ENCODE measurements around the gene C9orf78. TPM values are rescaled to one million over a fixed set of nuclear protein-coding genes. Genes with fewer than 3 reads are reported as not detected.
A peak's percentile ranks its signal among the peaks of the same experiment; 100 is the strongest.

C9orf78 gene
- total RNA-seq, 1 experiment from 2014 or later, result 59.7 TPM

DNA sequence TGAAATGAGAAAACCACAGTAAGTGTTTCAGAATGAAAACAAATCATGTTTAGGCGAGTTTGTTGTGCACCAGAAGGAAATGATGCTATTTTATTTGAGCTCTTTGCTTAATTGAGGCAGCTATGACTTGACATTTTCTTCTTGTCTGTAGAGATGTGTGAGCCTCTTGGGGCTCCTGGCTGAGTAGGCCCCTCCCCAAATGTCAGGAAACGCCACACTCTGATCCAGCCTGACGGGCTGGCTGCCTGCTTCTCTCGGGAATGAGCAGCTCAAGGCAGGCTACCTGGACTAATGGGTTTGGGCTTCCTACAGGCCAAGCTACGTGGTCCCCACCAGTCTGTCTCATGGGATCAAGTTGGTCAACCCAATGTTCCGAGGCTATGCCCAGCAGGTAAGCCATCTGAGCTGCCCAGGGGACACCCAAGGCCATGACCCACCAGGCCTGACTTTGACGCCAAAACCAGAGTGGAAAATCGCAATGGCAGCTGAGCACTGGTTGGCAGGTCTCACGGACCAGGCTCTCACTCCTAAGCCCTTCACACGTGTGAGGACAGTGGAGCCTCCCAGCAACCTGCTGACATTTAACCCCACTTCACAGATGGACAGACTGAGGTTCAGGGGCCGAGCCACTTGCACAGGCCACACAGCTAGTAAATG is 30.0 kb upstream of the C9orf78 start:
- H3K9me2 ChIP-seq (replicated peaks; ENCODE audit: insufficient read depth, low read length), result no peaks in the 10 kb centered on the region
- no peak for DNase-seq
- no peak overlapping the region for H3K9ac ChIP-seq (ENCODE audit: low read length)
- H3K4me1 ChIP-seq (ENCODE audit: low read length), result peaks cover 15% of the 10 kb centered on the region
- H2AFZ ChIP-seq (ENCODE audit: low read length), result no peak overlapping the region
- H3K4me3 ChIP-seq (ENCODE audit: low read length), result no peak overlapping the region
- no peaks in the 10 kb centered on the region for H3K27me3 ChIP-seq (ENCODE audit: low read length)
- no peaks in the 10 kb centered on the region for H4K20me1 ChIP-seq (ENCODE audit: insufficient read depth, low read depth, low read length)
- H3K4me2 ChIP-seq (ENCODE audit: low read depth, low read length, poor library complexity, severe bottlenecking), result no peak overlapping the region
- H3K27ac ChIP-seq (ENCODE audit: low read length), result peak overlapping the region; percentile 25; the same call in 1 of the 2 replicates
- no peaks in the 10 kb centered on the region for H3K79me2 ChIP-seq (ENCODE audit: low read length)
- H3K36me3 ChIP-seq (ENCODE audit: insufficient read depth, low read length), result no peaks in the 10 kb centered on the region
- no peaks in the 10 kb centered on the region for H3K9me3 ChIP-seq (ENCODE audit: low read length)

DNA sequence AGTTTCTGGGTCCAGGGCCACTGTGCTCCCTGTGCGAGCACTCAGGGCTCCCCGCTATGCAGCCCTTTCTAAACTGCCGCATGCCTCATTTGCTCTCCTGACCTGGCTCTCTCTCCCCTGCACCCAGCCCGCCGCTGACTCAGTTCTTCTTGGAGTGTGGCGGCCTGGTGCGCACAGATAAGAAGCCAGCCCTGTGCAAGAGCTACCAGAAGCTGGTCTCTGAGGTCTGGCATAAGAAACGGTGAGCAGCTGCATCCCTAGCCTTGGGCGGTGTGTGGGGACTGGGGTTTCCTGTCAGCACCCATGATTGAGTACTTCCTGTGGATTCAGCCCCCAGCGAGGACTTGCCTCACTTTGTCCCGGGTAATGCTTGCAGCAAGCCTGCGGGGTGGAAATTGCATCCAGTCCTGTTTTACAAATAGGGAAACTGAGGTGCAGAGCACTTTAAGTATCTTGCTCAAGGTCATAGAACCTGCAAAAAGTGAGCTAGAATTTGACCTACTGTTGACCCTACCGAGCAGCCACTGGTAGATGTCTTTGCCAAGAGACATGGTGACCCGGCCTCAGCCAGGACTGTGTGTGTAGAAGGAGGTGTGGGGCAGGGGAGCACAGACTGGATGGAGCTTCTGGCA is 28.1 kb upstream of the C9orf78 start:
- Histone ChIP-seq H3K27me3 (ENCODE audit: low read length) (no peaks in the 10 kb centered on the region), H3K27ac (ENCODE audit: low read length) (no peak overlapping the region), H3K36me3 (ENCODE audit: insufficient read depth, low read length) (no peaks in the 10 kb centered on the region; the same call in 1 of the 2 replicates), H3K79me2 (ENCODE audit: low read length) (no peaks in the 10 kb centered on the region), H3K9me2 (replicated peaks; ENCODE audit: insufficient read depth, low read length) (no peaks in the 10 kb centered on the region), H4K20me1 (ENCODE audit: insufficient read depth, low read depth, low read length) (no peaks in the 10 kb centered on the region), H3K4me3 (ENCODE audit: low read length) (no peak overlapping the region), H2AFZ (ENCODE audit: low read length) (no peak overlapping the region), H3K4me2 (ENCODE audit: low read depth, low read length, poor library complexity, severe bottlenecking) (no peak overlapping the region), H3K9ac (ENCODE audit: low read length) (no peak overlapping the region), H3K9me3 (ENCODE audit: low read length) (no peaks in the 10 kb centered on the region), H3K4me1 (ENCODE audit: low read length) (peaks cover 15% of the 10 kb centered on the region)
- no peak for DNase-seq

DNA sequence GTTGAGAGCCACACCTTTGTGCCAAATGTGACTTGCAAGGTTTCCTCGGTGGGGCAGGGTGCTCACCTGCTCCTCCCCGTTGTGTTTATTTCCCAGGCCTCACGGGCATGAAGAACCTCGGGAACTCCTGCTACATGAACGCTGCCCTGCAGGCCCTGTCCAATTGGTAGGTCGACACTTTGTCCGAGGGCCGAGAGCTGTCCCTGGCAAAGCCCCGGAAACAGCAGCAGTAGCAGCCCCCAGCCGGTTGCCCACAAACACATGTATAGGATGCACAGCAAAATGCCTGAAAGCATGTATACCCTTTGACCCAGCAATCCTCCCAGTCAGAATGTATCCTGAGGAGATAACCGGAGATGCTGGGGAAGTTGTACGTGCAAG is 26.4 kb upstream of the C9orf78 start:
- Histone ChIP-seq H3K4me3 (ENCODE audit: low read length) (no peak overlapping the region), H3K36me3 (ENCODE audit: insufficient read depth, low read length) (no peaks in the 10 kb centered on the region; the same call in 1 of the 2 replicates), H3K9me2 (replicated peaks; ENCODE audit: insufficient read depth, low read length) (no peaks in the 10 kb centered on the region), H3K9ac (ENCODE audit: low read length) (no peak overlapping the region), H3K9me3 (ENCODE audit: low read length) (no peaks in the 10 kb centered on the region), H3K27me3 (ENCODE audit: low read length) (no peaks in the 10 kb centered on the region), H3K4me1 (ENCODE audit: low read length) (peaks cover 15% of the 10 kb centered on the region), H3K79me2 (ENCODE audit: low read length) (no peaks in the 10 kb centered on the region), H3K4me2 (ENCODE audit: low read depth, low read length, poor library complexity, severe bottlenecking) (no peak overlapping the region), H3K27ac (ENCODE audit: low read length) (no peak overlapping the region), H4K20me1 (ENCODE audit: insufficient read depth, low read depth, low read length) (no peaks in the 10 kb centered on the region), H2AFZ (ENCODE audit: low read length) (no peak overlapping the region)
- DNase-seq, result no peak

DNA sequence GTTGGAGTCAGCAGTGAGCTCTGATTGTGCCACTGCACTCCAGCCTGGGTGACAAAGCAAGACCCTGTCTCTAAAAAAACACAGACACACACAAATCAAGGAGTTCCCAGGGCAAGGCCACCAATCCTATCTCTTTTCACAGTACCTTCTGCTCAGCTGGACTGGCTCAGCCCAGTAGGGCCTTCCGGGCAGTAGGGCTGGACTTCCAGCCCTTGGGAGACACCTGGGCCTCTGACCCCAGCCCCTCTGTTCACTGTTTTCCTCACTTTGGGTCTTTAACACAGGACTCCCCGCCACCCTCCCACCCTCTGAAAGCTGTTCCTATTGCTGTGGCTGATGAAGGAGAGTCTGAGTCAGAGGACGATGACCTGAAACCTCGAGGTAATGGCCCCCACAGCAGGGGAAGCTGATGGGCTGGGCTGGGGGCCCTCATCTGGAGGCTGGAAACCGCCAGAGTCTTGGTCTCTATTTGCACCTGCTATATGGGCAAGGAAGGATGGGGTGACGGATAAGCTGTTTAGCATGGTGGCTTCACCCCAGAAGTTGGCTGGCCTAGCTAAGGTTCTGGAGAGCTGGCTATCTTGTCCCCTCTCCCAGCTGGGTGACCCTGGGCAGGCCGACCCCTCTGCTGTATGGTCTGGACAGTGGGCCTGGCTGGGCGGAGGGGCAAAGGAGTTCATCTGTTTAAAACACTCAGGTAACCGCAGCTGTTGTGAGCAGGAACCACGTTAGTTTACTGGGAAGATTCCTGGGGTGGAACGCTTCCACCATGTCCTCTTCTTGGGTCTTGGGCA is 25.8 kb upstream of the C9orf78 start:
- Histone ChIP-seq H3K27ac (ENCODE audit: low read length) (no peak overlapping the region), H4K20me1 (ENCODE audit: insufficient read depth, low read depth, low read length) (no peaks in the 10 kb centered on the region), H3K27me3 (ENCODE audit: low read length) (no peaks in the 10 kb centered on the region), H3K79me2 (ENCODE audit: low read length) (no peaks in the 10 kb centered on the region), H3K36me3 (ENCODE audit: insufficient read depth, low read length) (no peaks in the 10 kb centered on the region; the same call in 1 of the 2 replicates), H3K4me1 (ENCODE audit: low read length) (peaks cover 12% of the 10 kb centered on the region), H3K4me2 (ENCODE audit: low read depth, low read length, poor library complexity, severe bottlenecking) (no peak overlapping the region), H3K4me3 (ENCODE audit: low read length) (no peak overlapping the region), H2AFZ (ENCODE audit: low read length) (no peak overlapping the region), H3K9me2 (replicated peaks; ENCODE audit: insufficient read depth, low read length) (no peaks in the 10 kb centered on the region), H3K9ac (ENCODE audit: low read length) (no peak overlapping the region), H3K9me3 (ENCODE audit: low read length) (no peaks in the 10 kb centered on the region)
- DNase-seq, result no peak

DNA sequence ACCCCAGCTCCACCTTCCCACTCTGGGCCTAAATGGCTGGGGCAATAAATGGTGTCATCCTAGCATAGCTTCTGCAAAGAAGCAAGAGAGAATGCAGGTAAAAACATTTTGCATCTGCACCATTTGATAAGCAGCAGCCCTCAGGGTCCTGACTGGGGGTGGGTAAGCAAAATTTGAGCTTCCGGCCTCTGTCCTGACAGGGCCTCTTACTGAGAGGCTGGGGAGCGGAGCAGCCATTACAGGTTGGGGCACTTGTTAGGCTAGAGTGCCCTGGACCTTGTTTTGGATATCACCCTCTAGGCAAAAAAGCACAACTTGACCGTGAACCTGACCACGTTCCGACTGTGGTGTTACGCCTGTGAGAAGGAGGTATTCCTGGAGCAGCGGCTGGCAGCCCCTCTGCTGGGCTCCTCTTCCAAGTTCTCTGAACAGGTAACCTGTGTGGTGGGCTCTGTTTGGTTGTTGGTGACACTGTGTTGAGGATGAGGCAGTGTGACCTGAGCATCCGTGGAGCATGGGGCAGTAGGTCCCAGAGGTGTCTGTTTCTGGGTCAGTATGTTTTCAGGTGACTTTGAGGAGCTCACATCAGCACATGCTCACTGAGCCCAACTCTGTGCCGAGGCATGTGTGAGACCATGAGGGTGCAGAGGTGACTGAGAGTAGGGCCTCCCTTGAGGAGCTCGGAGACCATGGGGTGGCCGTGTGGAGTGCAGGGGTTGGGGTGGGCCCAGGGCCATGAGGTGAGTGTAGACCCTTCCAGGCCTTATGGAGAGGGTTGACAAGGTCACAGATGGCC is 23.3 kb upstream of the C9orf78 start:
- Histone ChIP-seq H3K27ac (ENCODE audit: low read length) (no peak overlapping the region), H3K4me2 (ENCODE audit: low read depth, low read length, poor library complexity, severe bottlenecking) (no peak overlapping the region), H4K20me1 (ENCODE audit: insufficient read depth, low read depth, low read length) (no peaks in the 10 kb centered on the region), H3K4me3 (ENCODE audit: low read length) (no peak overlapping the region), H3K27me3 (ENCODE audit: low read length) (no peaks in the 10 kb centered on the region), H2AFZ (ENCODE audit: low read length) (no peak overlapping the region), H3K9me2 (replicated peaks; ENCODE audit: insufficient read depth, low read length) (no peaks in the 10 kb centered on the region), H3K36me3 (ENCODE audit: insufficient read depth, low read length) (no peaks in the 10 kb centered on the region; the same call in 1 of the 2 replicates), H3K9ac (ENCODE audit: low read length) (no peak overlapping the region), H3K4me1 (ENCODE audit: low read length) (no peaks in the 10 kb centered on the region), H3K79me2 (ENCODE audit: low read length) (no peaks in the 10 kb centered on the region), H3K9me3 (ENCODE audit: low read length) (no peaks in the 10 kb centered on the region)
- no peak for DNase-seq

DNA sequence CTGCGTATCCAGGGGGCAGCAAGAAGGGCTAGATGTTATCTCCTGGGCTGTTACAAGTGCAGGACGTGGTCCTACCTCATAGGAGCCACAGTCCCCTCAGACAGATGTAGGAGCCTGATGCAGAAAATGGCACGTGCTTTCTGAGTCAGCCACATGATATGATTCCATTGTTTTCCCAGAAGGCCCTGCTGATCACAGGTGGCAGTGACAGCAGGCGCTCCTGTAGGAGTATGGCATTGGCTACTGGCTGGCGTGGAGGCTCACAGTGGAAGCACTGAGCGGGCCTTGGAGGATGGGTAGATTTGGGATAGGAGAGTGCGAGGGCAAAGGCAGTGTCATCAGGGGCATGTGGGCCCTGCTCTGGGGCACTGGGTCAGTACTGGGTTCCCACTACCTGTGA is 22.1 kb upstream of the C9orf78 start:
- H3K4me1 ChIP-seq (ENCODE audit: low read length), result no peaks in the 10 kb centered on the region
- H3K9me2 ChIP-seq (replicated peaks; ENCODE audit: insufficient read depth, low read length), result no peaks in the 10 kb centered on the region
- H3K36me3 ChIP-seq (ENCODE audit: insufficient read depth, low read length), result peaks cover under 1% of the 10 kb centered on the region; the same call in 1 of the 2 replicates
- no peaks in the 10 kb centered on the region for H3K27me3 ChIP-seq (ENCODE audit: low read length)
- no peak overlapping the region for H3K4me2 ChIP-seq (ENCODE audit: low read depth, low read length, poor library complexity, severe bottlenecking)
- H3K9ac ChIP-seq (ENCODE audit: low read length), result no peak overlapping the region
- no peak overlapping the region for H2AFZ ChIP-seq (ENCODE audit: low read length)
- DNase-seq, result no peak
- no peaks in the 10 kb centered on the region for H3K79me2 ChIP-seq (ENCODE audit: low read length)
- H3K9me3 ChIP-seq (ENCODE audit: low read length), result no peaks in the 10 kb centered on the region
- no peaks in the 10 kb centered on the region for H4K20me1 ChIP-seq (ENCODE audit: insufficient read depth, low read depth, low read length)
- no peak overlapping the region for H3K27ac ChIP-seq (ENCODE audit: low read length)
- no peak overlapping the region for H3K4me3 ChIP-seq (ENCODE audit: low read length)

DNA sequence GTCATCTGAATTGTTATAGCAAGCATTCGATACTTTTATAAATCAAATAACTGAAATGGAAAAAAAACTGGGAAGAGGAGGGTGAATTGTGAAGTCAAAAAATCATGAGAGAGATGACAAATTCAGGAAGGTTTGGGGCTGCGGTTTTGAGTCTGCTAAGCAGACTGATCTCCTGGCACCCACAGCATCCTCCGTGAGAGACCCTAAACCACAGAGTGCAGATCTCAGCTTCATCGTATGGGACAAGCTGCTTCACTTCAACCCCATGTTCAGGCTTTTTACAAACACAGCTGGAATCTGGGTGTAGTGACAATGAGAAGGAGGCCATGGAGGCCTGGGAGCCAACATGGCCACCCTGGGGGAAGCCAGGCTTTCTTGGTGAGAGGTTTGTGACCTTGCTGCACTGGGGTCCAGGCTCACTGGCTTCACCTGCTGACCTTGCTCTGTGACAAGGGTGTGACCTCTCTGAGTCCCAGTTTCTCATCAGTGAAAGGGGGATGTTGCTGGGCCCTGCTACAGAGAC is 19.6 kb upstream of the C9orf78 start:
- Histone ChIP-seq H3K4me3 (ENCODE audit: low read length) (no peak overlapping the region), H3K79me2 (ENCODE audit: low read length) (no peaks in the 10 kb centered on the region), H3K9ac (ENCODE audit: low read length) (no peak overlapping the region), H3K9me2 (replicated peaks; ENCODE audit: insufficient read depth, low read length) (no peaks in the 10 kb centered on the region), H3K9me3 (ENCODE audit: low read length) (no peaks in the 10 kb centered on the region), H3K27ac (ENCODE audit: low read length) (no peak overlapping the region), H3K4me1 (ENCODE audit: low read length) (no peaks in the 10 kb centered on the region), H3K27me3 (ENCODE audit: low read length) (no peaks in the 10 kb centered on the region), H3K36me3 (ENCODE audit: insufficient read depth, low read length) (peaks cover 5% of the 10 kb centered on the region; the same call in 1 of the 2 replicates), H4K20me1 (ENCODE audit: insufficient read depth, low read depth, low read length) (no peaks in the 10 kb centered on the region), H2AFZ (ENCODE audit: low read length) (no peak overlapping the region), H3K4me2 (ENCODE audit: low read depth, low read length, poor library complexity, severe bottlenecking) (no peak overlapping the region)
- no peak for DNase-seq
